GM12875 (cell line): ENCODE measurements around the gene PELI2.

ENCODE experiments used
- H3K4me3 ChIP-seq: one replicate; pipeline ENCODE4 v1.5.1; 2011; ENCODE audit warnings: low read depth, low read length, control low read depth
- TF ChIP-seq, protein P1 (sequence below): IDR thresholded peaks from 2 replicates; pipeline ENCODE4 v1.5.1; 2011; ENCODE audit warnings: low read depth, mild to moderate bottlenecking, control low read depth, inconsistent platforms, low read length, moderate library complexity, borderline replicate concordance; ENCODE audit not compliant: insufficient read depth

The PELI2 gene

GRCh38 chr14:56197150-56197549 is 78.9 kb downstream of the PELI2 start:
- no peak overlapping the region for H3K4me3 ChIP-seq
- TF ChIP-seq, protein P1, sequence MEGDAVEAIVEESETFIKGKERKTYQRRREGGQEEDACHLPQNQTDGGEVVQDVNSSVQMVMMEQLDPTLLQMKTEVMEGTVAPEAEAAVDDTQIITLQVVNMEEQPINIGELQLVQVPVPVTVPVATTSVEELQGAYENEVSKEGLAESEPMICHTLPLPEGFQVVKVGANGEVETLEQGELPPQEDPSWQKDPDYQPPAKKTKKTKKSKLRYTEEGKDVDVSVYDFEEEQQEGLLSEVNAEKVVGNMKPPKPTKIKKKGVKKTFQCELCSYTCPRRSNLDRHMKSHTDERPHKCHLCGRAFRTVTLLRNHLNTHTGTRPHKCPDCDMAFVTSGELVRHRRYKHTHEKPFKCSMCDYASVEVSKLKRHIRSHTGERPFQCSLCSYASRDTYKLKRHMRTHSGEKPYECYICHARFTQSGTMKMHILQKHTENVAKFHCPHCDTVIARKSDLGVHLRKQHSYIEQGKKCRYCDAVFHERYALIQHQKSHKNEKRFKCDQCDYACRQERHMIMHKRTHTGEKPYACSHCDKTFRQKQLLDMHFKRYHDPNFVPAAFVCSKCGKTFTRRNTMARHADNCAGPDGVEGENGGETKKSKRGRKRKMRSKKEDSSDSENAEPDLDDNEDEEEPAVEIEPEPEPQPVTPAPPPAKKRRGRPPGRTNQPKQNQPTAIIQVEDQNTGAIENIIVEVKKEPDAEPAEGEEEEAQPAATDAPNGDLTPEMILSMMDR: no peak

GRCh38 chr14:56198438-56198837 is 80.2 kb downstream of the PELI2 start:
- TF ChIP-seq, protein P1: no peak
- no peak overlapping the region for H3K4me3 ChIP-seq

- TF ChIP-seq, protein P1: no peak
- H3K4me3 ChIP-seq: no peak overlapping the region
Observed at GRCh38 chr14:56199095-56199981, 81.1 kb downstream of the PELI2 start.

DNA sequence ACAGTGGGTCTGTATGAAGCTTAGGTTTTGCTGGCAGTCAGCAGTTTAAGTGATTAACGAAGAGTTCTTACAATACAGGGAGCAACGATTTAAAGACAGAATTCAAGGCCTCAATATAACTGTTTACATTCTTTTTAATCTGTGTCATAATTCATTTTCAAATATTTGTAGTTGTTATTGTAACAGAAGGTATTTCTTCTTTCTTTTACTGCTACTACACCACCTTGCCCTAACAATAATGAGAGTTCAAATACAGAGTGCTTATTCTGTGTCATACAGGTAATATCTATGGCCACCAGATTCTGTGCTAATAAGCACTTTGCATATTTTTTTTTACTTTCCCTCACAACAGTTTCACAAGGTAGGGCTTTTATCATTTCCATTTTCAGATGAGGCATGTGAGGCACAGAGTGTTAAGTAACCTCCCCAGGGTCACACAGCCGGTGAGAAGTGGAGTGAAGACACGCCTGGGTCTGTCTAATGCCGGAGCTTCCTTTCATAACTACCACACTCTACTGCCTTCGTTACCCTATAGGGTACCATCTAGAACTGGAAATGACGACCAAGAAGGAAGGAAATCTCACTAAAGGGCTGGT is 81.9 kb downstream of the PELI2 start:
- H3K4me3 ChIP-seq: no peak overlapping the region
- TF ChIP-seq, protein P1: no peak

DNA sequence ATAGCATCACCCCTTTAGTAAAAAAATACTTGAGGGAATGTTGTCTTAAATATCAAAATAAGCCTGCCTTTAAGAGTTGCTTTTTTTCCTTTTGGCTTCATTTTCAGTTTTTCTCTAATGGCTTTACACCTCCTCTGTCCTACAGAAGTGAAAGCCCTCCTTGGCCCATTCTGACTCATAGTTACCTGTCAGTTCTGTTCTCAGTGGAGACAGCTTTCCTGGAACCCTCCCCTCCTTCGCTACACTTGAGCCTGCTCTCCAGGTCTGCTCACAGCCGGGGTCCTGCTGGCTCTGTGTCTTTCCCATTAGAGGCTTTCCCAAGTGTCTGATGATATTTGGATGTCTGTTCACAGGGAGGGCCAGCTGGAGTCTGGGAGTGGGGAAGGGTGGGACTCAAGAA is 84.0 kb downstream of the PELI2 start:
- no peak overlapping the region for H3K4me3 ChIP-seq
- TF ChIP-seq, protein P1: no peak

DNA sequence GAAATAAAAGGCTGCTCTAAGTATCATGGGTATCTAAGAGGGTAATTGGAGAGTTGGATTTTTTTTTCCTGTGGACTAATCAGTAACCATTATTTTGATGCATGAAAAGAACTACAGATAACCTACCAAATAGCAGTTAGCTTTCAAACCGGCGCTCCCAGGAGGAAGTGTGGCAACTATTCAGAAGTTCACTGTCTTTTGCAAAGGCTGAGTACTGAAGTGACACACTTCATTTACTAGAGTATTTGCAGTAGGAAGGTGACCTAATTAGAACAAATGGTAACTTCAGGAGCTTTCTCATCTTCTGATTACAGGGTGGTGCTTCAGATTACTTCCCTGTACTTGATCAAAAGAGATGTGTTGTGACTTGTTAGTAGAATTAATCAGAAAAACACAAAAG is 87.7 kb downstream of the PELI2 start:
- TF ChIP-seq, protein P1: no peak
- H3K4me3 ChIP-seq: no peak overlapping the region

DNA sequence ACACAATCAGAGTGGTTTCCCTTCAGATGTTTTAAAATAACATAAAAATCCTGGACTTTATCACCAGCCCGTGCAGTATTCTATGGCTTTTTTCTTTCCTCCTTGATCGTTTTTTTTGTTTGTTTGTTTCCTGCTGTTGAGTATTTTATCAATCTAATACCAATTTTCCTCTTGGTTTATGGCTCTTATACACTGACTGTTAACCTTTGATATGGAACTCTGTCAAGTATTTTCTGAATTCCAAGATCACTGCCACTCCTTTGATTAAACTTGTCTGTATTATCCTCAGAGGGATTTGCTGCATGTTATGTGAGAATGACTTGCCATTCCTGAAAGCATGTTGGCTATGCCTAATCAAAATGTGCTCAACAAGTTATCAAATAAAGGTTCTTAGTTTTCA is 88.4 kb downstream of the PELI2 start:
- TF ChIP-seq, protein P1: no peak
- no peak overlapping the region for H3K4me3 ChIP-seq
